H9 (cell line): ENCODE results near the gene LENG1. TPM values are rescaled to one million over a fixed set of nuclear protein-coding genes. Genes with fewer than 3 reads are reported as not detected.

Experiments used
- DNase-seq: peaks from one replicate; pipeline ENCODE4 v3.0.0-alpha.2; 2017
- H2AFZ ChIP-seq: one replicate; pipeline ENCODE4 v1.6.1; 2013; ENCODE audit warnings: mild to moderate bottlenecking, low read length, control low read depth, moderate library complexity
- H2AK5ac ChIP-seq: 2 replicates; pipeline ENCODE4 v1.6.1; 2013; ENCODE audit warnings: low read length, control low read depth, mixed read lengths; ENCODE audit not compliant: insufficient read length
- H2BK120ac ChIP-seq: one replicate; pipeline ENCODE4 v1.6.1; 2013; ENCODE audit warnings: low read depth, mild to moderate bottlenecking, low read length, control low read depth, inconsistent platforms; ENCODE audit not compliant: poor library complexity, severe bottlenecking
- H2BK12ac ChIP-seq: 2 replicates; pipeline ENCODE4 v1.6.1; 2013; ENCODE audit warnings: low read length, control low read depth, mixed read lengths, low read depth; ENCODE audit not compliant: insufficient read length
- H2BK15ac ChIP-seq: 2 replicates; pipeline ENCODE4 v1.6.1; 2013; ENCODE audit warnings: low read depth, low read length, control low read depth
- H2BK20ac ChIP-seq: one replicate; pipeline ENCODE4 v1.6.1; 2013; ENCODE audit warnings: low read depth, mild to moderate bottlenecking, low read length, control low read depth, inconsistent platforms; ENCODE audit not compliant: poor library complexity, severe bottlenecking
- H2BK5ac ChIP-seq: 2 replicates; pipeline ENCODE4 v1.6.1; 2013; ENCODE audit warnings: low read length, control low read depth, mixed read lengths; ENCODE audit not compliant: insufficient read length
- H3K14ac ChIP-seq: 2 replicates; pipeline ENCODE4 v1.6.1; 2013; ENCODE audit warnings: low read length, control low read depth; ENCODE audit not compliant: insufficient read depth
- H3K18ac ChIP-seq: 2 replicates; pipeline ENCODE4 v1.6.1; 2013; ENCODE audit warnings: low read depth, mild to moderate bottlenecking, mixed read lengths, low read length, control low read depth; ENCODE audit not compliant: insufficient read length
- H3K23ac ChIP-seq: 2 replicates; pipeline ENCODE4 v1.6.1; 2013; ENCODE audit warnings: low read length, control low read depth, mixed read lengths, low read depth; ENCODE audit not compliant: insufficient read length
- H3K23me2 ChIP-seq: 2 replicates; pipeline ENCODE4 v1.6.1; 2013; ENCODE audit warnings: low read depth, mild to moderate bottlenecking, mixed read lengths, low read length, control low read depth; ENCODE audit not compliant: insufficient read length, poor library complexity, severe bottlenecking
- H3K27ac ChIP-seq: 2 replicates; pipeline ENCODE4 v1.5.1; 2013; ENCODE audit warnings: low read length, control low read depth, mixed read lengths, low read depth; ENCODE audit not compliant: insufficient read length
- H3K27me3 ChIP-seq: 2 replicates; pipeline ENCODE4 v1.6.1; 2013; ENCODE audit warnings: low read length, control low read depth, inconsistent platforms; ENCODE audit not compliant: insufficient read depth
- H3K4ac ChIP-seq: 2 replicates; pipeline ENCODE4 v1.6.1; 2013; ENCODE audit warnings: low read depth, mild to moderate bottlenecking, control low read depth, inconsistent platforms, low read length, moderate library complexity
- H3K4me1 ChIP-seq: 2 replicates; pipeline ENCODE4 v1.6.1; 2013; ENCODE audit warnings: low read length, control low read depth, inconsistent platforms; ENCODE audit not compliant: insufficient read depth
- H3K4me2 ChIP-seq: 2 replicates; pipeline ENCODE4 v1.6.1; 2013; ENCODE audit warnings: low read length, control low read depth, mixed read lengths; ENCODE audit not compliant: insufficient read length, insufficient read depth
- H3K56ac ChIP-seq: 2 replicates; pipeline ENCODE4 v1.6.1; 2013; ENCODE audit warnings: low read depth, mild to moderate bottlenecking, mixed read lengths, low read length, control low read depth; ENCODE audit not compliant: insufficient read length
- H3K79me1 ChIP-seq: 2 replicates; pipeline ENCODE4 v1.6.1; 2013; ENCODE audit warnings: low read depth, mild to moderate bottlenecking, moderate library complexity, low read length, control low read depth, inconsistent platforms; ENCODE audit not compliant: insufficient read depth, poor library complexity, severe bottlenecking
- H3K79me2 ChIP-seq: 2 replicates; pipeline ENCODE4 v1.6.1; 2013; ENCODE audit warnings: low read length, control low read depth, inconsistent platforms; ENCODE audit not compliant: insufficient read depth
- H3K9ac ChIP-seq: 2 replicates; pipeline ENCODE4 v1.6.1; 2013; ENCODE audit warnings: low read length, control low read depth, mixed read lengths; ENCODE audit not compliant: insufficient read length; ENCODE audit errors: extremely low read depth
- H3K9me3 ChIP-seq: one replicate; pipeline ENCODE4 v1.6.1; 2013; ENCODE audit warnings: low read depth, low read length, inconsistent platforms; ENCODE audit not compliant: control insufficient read depth
- H3T11ph ChIP-seq: one replicate; pipeline ENCODE4 v1.6.1; 2013; ENCODE audit warnings: mild to moderate bottlenecking, low read length, control low read depth, inconsistent platforms
- H4K20me1 ChIP-seq: one replicate; pipeline ENCODE4 v1.6.1; 2013; ENCODE audit not compliant: control insufficient read depth, insufficient read length, insufficient read depth
- H4K5ac ChIP-seq: 2 replicates; pipeline ENCODE4 v1.6.1; 2013; ENCODE audit warnings: low read depth, mild to moderate bottlenecking, mixed read lengths, low read length, control low read depth; ENCODE audit not compliant: insufficient read length
- H4K8ac ChIP-seq: replicated peaks from 2 replicates; pipeline ENCODE4 v1.6.1; 2013; ENCODE audit warnings: low read length, control low read depth, mixed read lengths, low read depth; ENCODE audit not compliant: insufficient read length
- H4K91ac ChIP-seq: 2 replicates; pipeline ENCODE4 v1.6.1; 2013; ENCODE audit warnings: low read depth, mild to moderate bottlenecking, moderate library complexity, mixed read lengths, low read length, control low read depth; ENCODE audit not compliant: insufficient read length
- H3K27ac Mint-ChIP-seq, 3 experiments: 2 replicates in 2 of 3; 3 replicates in 1 of 3; pipeline ENCODE4 v1.8.0; 2020 to 2021; ENCODE audit warnings: mixed read lengths in 3 of 3, mild to moderate bottlenecking in 1 of 3, moderate library complexity in 1 of 3
- H3K27me3 Mint-ChIP-seq: 2 replicates; pipeline ENCODE4 v1.8.0; 2021; ENCODE audit warnings: low read depth, mild to moderate bottlenecking, moderate library complexity, mixed read lengths
- H3K36me3 Mint-ChIP-seq, 3 experiments: 2 replicates in 2 of 3; 3 replicates in 1 of 3; pipeline ENCODE4 v1.8.0; 2020 to 2021; ENCODE audit warnings: low read depth in 3 of 3, mixed read lengths in 3 of 3; ENCODE audit not compliant: insufficient read depth in 1 of 3
- H3K4me1 Mint-ChIP-seq, 2 experiments: 2 replicates each; pipeline ENCODE4 v1.8.0; 2020; ENCODE audit warnings: mixed read lengths in 2 of 2
- H3K4me3 Mint-ChIP-seq, 2 experiments: 2 replicates in 1 of 2; 3 replicates in 1 of 2; pipeline ENCODE4 v1.8.0; 2020 to 2021; ENCODE audit warnings: mild to moderate bottlenecking in 2 of 2, mixed read lengths in 2 of 2, moderate library complexity in 1 of 2
- H3K9me3 Mint-ChIP-seq, 2 experiments: 2 replicates in 1 of 2; 3 replicates in 1 of 2; pipeline ENCODE4 v1.8.0; 2020; ENCODE audit warnings: mild to moderate bottlenecking in 2 of 2, mixed read lengths in 2 of 2, moderate library complexity in 1 of 2
- WGBS: extraction: QIAGEN DNeasy Blood & Tissue Kit; methylation state at CpG from one replicate; pipeline ENCODE4 v1.1.7; 2013; ENCODE audit warnings: missing lambda C conversion rate, low lambda C conversion rate, mixed read lengths; ENCODE audit not compliant: insufficient read length; ENCODE audit errors: extremely low coverage; 5-methylcytosine and 5-hydroxymethylcytosine counted together
- total RNA-seq: library from RNA; stranded (reverse); gene quantifications from 2 replicates; pipeline ENCODE4 v1.2.1, GENCODE V29; 2021
- TF ChIP-seq, protein P1 (sequence below): fragments of 200-600 bp; sonication (generic); conservative IDR thresholded peaks from 3 replicates; pipeline ENCODE4 v1.8.0; 2021; ENCODE audit warnings: antibody characterized with exemption, mild to moderate bottlenecking

The LENG1 gene
- total RNA-seq, 1 experiment from 2014 or later = 7.1 TPM

- Histone ChIP-seq H3K23ac (no peak overlapping the region), H2AK5ac (no peak overlapping the region), H3T11ph (no peak overlapping the region), H4K91ac (no peak overlapping the region), H3K9me3 (no peaks in the 10 kb centered on the region), H3K14ac (no peak overlapping the region), H3K4me2 (no peak overlapping the region), H2BK12ac (no peak overlapping the region), H3K27me3 (no peaks in the 10 kb centered on the region), H4K5ac (no peak overlapping the region), H2AFZ (no peak overlapping the region), H2BK5ac (no peak overlapping the region), H3K4me1 (no peaks in the 10 kb centered on the region), H3K23me2 (peaks cover 4% of the 10 kb centered on the region), H3K56ac (no peak overlapping the region), H3K4ac (no peak overlapping the region), H3K18ac (no peak overlapping the region), H2BK20ac (no peak overlapping the region), H2BK15ac (no peak overlapping the region), H4K20me1 (no peaks in the 10 kb centered on the region), H2BK120ac (no peak overlapping the region), H3K79me2 (peaks cover 24% of the 10 kb centered on the region; the same call in 1 of the 2 replicates), H3K9ac (no peak overlapping the region), H3K79me1 (peaks cover 13% of the 10 kb centered on the region), H4K8ac (no peak overlapping the region), H3K27ac (no peak overlapping the region)
- Mint-ChIP-seq H3K27ac (no peak overlapping the region; a peak in 1 of 7 replicates), H3K4me3 (no peak overlapping the region), H3K27me3 (0 out of 2 replicates have a peak, but pooled peaks cover 1% of the 10 kb centered on the region), H3K9me3 (no peaks in the 10 kb centered on the region; a peak in 2 of 5 replicates), H3K36me3 (peaks cover 57 to 73% (median 63%) of the 10 kb centered on the region in 3 experiments), H3K4me1 (peaks cover 24 to 26% of the 10 kb centered on the region in 2 experiments)
- DNase-seq = no peak
- WGBS = no CpG with 5 or more reads among the region's 3 CpGs
- TF ChIP-seq, protein P1, sequence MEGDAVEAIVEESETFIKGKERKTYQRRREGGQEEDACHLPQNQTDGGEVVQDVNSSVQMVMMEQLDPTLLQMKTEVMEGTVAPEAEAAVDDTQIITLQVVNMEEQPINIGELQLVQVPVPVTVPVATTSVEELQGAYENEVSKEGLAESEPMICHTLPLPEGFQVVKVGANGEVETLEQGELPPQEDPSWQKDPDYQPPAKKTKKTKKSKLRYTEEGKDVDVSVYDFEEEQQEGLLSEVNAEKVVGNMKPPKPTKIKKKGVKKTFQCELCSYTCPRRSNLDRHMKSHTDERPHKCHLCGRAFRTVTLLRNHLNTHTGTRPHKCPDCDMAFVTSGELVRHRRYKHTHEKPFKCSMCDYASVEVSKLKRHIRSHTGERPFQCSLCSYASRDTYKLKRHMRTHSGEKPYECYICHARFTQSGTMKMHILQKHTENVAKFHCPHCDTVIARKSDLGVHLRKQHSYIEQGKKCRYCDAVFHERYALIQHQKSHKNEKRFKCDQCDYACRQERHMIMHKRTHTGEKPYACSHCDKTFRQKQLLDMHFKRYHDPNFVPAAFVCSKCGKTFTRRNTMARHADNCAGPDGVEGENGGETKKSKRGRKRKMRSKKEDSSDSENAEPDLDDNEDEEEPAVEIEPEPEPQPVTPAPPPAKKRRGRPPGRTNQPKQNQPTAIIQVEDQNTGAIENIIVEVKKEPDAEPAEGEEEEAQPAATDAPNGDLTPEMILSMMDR = no peak
These were observed 18.2 kb downstream of the LENG1 start for GRCh38 chr19:54141356-54141755.
